Stimulated activated naive CD8-positive, alpha-beta T cell treated with anti-CD3 and anti-CD28 coated beads, Interleukin-15, amount 100 ng/mL, for 72 hours (primary cell): ENCODE measurements around the gene KIF3A.
"Not testable (repeated sequence)": the region's sequence is repeated elsewhere in the genome, so short reads cannot be mapped to it uniquely, and the experiment has no call there.

ENCODE experiments used
- ATAC-seq: fragments of 150-1000 bp; cut with Tn5 transposase; 2 replicates; pipeline ENCODE4 v1.10.0; 2021; ENCODE audit warnings: mild to moderate bottlenecking, moderate library complexity
- DNase-seq, 2 donors: peaks; one replicate each; pipeline ENCODE4 v3.0.0; 2021 to 2022
- H3K27ac Mint-ChIP-seq, 2 donors: one replicate each; pipeline ENCODE4 v1.8.0; 2022; ENCODE audit warnings: mild to moderate bottlenecking in 2 of 2, mixed read lengths in 2 of 2, moderate library complexity in 2 of 2
- H3K27me3 Mint-ChIP-seq: one replicate; pipeline ENCODE4 v1.8.0; 2022; ENCODE audit warnings: mixed read lengths
- H3K4me1 Mint-ChIP-seq: one replicate; pipeline ENCODE4 v1.8.0; 2022; ENCODE audit warnings: mild to moderate bottlenecking, mixed read lengths
- H3K4me3 Mint-ChIP-seq, 2 donors: one replicate each; pipeline ENCODE4 v1.8.0; 2022; ENCODE audit warnings: mild to moderate bottlenecking in 2 of 2, mixed read lengths in 2 of 2, moderate library complexity in 1 of 2
- H3K9me3 Mint-ChIP-seq, 2 donors: one replicate each; pipeline ENCODE4 v1.8.0; 2022; ENCODE audit warnings: mixed read lengths in 2 of 2

The KIF3A gene

DNA sequence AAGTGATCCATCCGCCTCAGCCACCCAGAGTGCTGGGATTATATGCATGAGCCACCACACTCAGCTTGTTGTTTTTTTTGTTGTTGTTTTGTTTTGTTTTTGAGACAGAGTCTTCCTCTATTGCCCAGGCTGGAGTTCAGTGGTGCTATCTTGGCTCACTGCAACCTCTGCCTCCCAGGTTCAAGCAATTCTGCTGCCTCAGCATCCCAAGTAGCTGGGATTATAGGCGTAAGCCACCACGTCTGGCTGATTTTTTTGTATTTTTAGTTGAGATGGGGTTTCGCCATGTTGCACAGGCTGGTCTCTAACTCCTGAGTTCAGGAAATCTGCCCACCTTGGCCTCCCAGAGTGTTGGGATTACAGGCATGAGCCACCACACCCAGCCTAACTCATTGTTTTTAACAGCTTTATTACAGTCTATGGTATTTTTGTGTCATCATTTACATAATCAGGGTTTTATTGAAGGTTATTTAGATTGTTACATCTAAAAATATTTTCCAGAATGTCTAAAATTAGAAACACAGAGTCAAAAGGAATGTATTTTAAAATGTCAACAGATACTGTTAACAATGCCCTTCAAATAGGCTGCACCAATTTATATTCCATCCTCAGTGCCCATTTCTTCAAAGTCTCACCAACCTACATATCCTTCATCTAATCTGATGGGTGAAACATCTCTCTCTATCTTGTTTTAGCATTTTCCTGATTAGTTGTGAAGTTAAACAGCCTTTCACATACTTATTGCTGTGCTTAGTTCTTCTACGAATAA is 18.6 kb downstream of the KIF3A start:
- DNase-seq (no peak), ATAC-seq (no peak)
- Mint-ChIP-seq H3K4me3 (no peak overlapping the region), H3K27me3 (no peaks in the 10 kb centered on the region), H3K27ac (no peak overlapping the region), H3K4me1 (peaks cover 24% of the 10 kb centered on the region), H3K9me3 (no peaks in the 10 kb centered on the region)

DNA sequence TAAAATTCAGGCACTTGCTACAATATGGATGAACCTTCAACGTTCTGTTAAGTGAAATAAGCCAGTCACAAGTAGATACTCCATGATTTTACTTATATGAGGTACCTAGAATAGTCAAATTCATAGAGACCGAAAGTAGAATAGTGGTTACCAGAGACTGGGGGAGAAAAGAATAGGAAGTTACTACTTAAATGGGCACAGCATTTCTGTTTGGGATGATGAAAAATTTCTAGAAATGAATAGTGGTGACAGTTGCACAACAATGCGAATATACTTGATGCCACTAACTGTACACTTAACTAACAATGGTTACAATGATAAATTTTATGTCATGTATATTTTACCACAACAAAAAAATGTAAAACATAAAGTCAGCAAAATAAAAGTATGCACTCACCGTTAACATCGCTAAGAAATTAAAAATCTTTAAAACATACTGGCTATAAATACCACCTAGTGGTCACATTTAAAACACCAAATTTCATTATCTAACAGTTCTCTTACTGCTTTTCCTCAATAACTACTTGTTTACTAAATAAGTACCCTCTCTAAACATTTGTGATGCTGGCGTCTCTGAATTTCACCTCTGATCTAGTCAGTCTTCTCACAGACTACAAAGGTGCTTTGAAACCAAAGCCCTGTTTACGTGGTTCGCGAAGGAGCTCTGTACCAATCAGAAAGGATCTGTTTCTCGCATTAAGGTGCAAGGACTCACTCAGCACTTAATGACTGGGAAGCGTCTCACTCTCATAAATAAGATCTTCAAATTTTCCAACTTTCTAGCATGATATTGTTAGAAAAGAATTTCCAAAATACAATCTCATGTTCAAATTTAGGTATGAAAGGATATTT is 22.7 kb downstream of the KIF3A start:
- peak; percentile 92 for ATAC-seq
- DNase-seq: no peak
- H3K4me3 Mint-ChIP-seq: no peak overlapping the region
- H3K4me1 Mint-ChIP-seq: peaks cover 21% of the 10 kb centered on the region
- H3K27me3 Mint-ChIP-seq: no peaks in the 10 kb centered on the region
- H3K27ac Mint-ChIP-seq: peak overlapping the region in 1 of 2 donors; percentile 12
- no peaks in the 10 kb centered on the region for H3K9me3 Mint-ChIP-seq

GRCh38 chr5:132708645-132709044 is 28.7 kb downstream of the KIF3A start:
- no peak for DNase-seq
- ATAC-seq: no peak
- H3K4me1 Mint-ChIP-seq: peaks cover 19% of the 10 kb centered on the region
- no peak overlapping the region for H3K4me3 Mint-ChIP-seq
- H3K9me3 Mint-ChIP-seq: no peaks in the 10 kb centered on the region
- H3K27me3 Mint-ChIP-seq: no peaks in the 10 kb centered on the region
- peak overlapping the region in 1 of 2 donors; percentile 17 for H3K27ac Mint-ChIP-seq

- Mint-ChIP-seq H3K27ac (peak overlapping the region in 1 of 2 donors; percentile 48), H3K27me3 (no peaks in the 10 kb centered on the region), H3K4me3 (no peak overlapping the region), H3K9me3 (no peaks in the 10 kb centered on the region), H3K4me1 (peaks cover 17% of the 10 kb centered on the region)
- ATAC-seq: no peak
- no peak for DNase-seq
These were observed 32.5 kb downstream of the KIF3A start for GRCh38 chr5:132704875-132705274.

GRCh38 chr5:132695956-132696355 is 41.4 kb downstream of the KIF3A start:
- ATAC-seq (no peak), DNase-seq (no peak)
- Mint-ChIP-seq H3K4me3 (no peak overlapping the region), H3K27ac (peak overlapping the region in 1 of 2 donors; percentile 14), H3K4me1 (peaks cover 7% of the 10 kb centered on the region), H3K27me3 (no peaks in the 10 kb centered on the region), H3K9me3 (no peaks in the 10 kb centered on the region)

- Mint-ChIP-seq H3K4me3 (no peak overlapping the region), H3K4me1 (peaks cover 29% of the 10 kb centered on the region), H3K27me3 (no peaks in the 10 kb centered on the region), H3K9me3 (no peaks in the 10 kb centered on the region), H3K27ac (peak overlapping the region; percentile 72 to 89)
- no peak for DNase-seq
- ATAC-seq: no peak
These were observed 44.7 kb downstream of the KIF3A start for GRCh38 chr5:132692632-132692967.

- peak overlapping the region; percentile 72 to 89 for H3K27ac Mint-ChIP-seq
- H3K9me3 Mint-ChIP-seq, H3K4me3 Mint-ChIP-seq, DNase-seq, H3K27me3 Mint-ChIP-seq: not testable (repeated sequence)
- peak; percentile 24 for ATAC-seq
- peaks cover 30% of the 10 kb centered on the region for H3K4me1 Mint-ChIP-seq
These were observed 45.4 kb downstream of the KIF3A start for GRCh38 chr5:132691755-132692631.

- peaks cover 34% of the 10 kb centered on the region for H3K4me1 Mint-ChIP-seq
- H3K27ac Mint-ChIP-seq: no peak overlapping the region
- no peak for DNase-seq
These were observed 47.2 kb downstream of the KIF3A start for GRCh38 chr5:132690156-132690555.

GRCh38 chr5:132689513-132689912 is 47.8 kb downstream of the KIF3A start:
- H3K4me1 Mint-ChIP-seq: peaks cover 41% of the 10 kb centered on the region
- no peak for ATAC-seq

More at GRCh38 chr5:132690156-132690555, 47.2 kb downstream of the KIF3A start:
- H3K27me3 Mint-ChIP-seq: no peaks in the 10 kb centered on the region
- no peak for ATAC-seq
- no peak overlapping the region for H3K4me3 Mint-ChIP-seq
- H3K9me3 Mint-ChIP-seq: no peaks in the 10 kb centered on the region

GRCh38 chr5:132688536-132689339 is 48.6 kb downstream of the KIF3A start:
- H3K4me3 Mint-ChIP-seq: peak overlapping the region; percentile 29 to 42
- peak; percentile 72 for ATAC-seq
- DNase-seq: no peak

More at GRCh38 chr5:132689513-132689912, 47.8 kb downstream of the KIF3A start:
- H3K9me3 Mint-ChIP-seq: no peaks in the 10 kb centered on the region
- no peaks in the 10 kb centered on the region for H3K27me3 Mint-ChIP-seq
- DNase-seq: no peak
- no peak overlapping the region for H3K27ac Mint-ChIP-seq
- H3K4me3 Mint-ChIP-seq: no peak overlapping the region

DNA sequence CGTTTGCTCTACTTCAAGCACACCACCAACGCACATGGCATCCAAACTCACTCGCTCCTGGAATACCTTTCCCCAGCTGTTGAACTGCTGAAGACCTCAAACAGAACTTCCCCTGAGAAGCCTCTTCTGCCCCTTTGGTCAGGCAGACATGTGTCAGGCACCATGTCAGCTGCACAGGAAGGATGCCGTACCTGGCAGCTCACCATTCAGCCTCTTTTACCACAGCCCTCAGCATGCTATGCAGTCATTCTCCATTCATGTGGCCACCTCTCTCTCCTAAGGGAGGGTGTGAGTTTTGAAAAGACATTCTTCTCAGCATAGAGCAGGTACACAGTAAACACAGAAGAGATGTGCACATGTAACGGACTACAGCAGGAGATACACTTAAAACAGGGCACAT is 49.4 kb downstream of the KIF3A start:
- Mint-ChIP-seq H3K9me3 (no peaks in the 10 kb centered on the region), H3K27me3 (no peaks in the 10 kb centered on the region), H3K4me1 (peaks cover 45% of the 10 kb centered on the region), H3K4me3 (peak overlapping the region; percentile 0 to 38), H3K27ac (peak overlapping the region; percentile 29 to 77)
- peak; percentile 92 for ATAC-seq
- DNase-seq: peak; percentile 45 to 68

More at GRCh38 chr5:132688536-132689339, 48.6 kb downstream of the KIF3A start:
- H3K4me1 Mint-ChIP-seq: peaks cover 45% of the 10 kb centered on the region
- H3K27ac Mint-ChIP-seq: peak overlapping the region; percentile 9 to 87
- no peaks in the 10 kb centered on the region for H3K9me3 Mint-ChIP-seq
- no peaks in the 10 kb centered on the region for H3K27me3 Mint-ChIP-seq

DNA sequence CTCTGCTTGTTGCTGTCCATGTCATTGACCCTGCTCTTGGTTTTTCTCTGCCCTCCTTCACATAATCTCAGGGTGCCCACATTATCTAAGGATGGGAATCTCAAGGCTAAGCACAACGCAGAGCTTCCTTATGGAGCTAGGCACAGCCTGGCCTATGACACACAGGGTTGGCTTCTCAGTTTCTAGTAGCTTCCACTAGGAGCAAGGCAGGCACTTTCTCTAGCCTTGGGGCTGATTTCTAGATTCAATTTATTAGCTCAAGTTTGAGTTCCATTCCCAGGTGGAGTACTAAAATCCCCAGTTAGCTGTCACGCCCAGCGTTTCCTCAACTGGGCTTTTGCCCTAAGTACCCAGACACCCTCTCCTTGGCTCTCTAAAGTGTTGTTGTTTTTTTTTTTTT is 51.2 kb downstream of the KIF3A start:
- Mint-ChIP-seq H3K4me3 (no peak overlapping the region), H3K27me3 (no peaks in the 10 kb centered on the region), H3K9me3 (no peaks in the 10 kb centered on the region), H3K4me1 (peaks cover 38% of the 10 kb centered on the region), H3K27ac (no peak overlapping the region)
- ATAC-seq (no peak), DNase-seq (no peak)

DNA sequence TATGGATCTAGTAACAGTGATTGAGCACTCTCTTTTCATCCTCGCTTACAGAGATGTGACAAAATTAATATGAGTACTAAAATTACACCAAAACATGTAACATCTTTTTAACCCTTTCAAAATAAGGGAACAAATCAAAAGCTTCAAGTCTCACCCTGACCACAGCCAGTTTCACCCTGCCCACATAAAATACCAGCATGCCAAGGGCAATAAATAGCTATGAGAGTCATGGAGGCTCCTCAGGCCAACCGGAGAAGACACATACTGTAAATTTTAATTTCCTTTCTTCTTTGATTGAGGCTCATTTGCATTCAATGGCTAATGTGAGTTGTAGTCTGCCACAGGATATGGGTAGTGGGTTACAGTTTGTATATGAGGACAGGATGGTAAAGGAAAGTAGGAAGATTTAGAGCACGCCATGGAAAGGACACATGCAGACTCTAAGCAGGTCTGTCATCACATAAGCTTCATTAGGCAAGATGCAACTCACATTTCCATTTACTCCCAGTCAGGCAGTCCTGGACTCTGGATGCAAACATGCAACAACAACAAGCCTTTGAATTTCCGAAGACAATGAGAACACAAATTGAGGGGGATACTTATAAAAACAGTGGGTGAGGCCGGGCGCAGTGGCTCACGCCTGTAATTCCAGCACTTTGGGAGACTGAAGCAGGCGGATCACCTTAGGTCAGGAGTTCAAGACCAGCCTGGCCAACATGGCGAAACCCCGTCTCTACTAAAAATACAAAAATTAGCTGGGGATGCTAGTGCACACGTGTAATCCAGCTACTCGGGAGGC is 52.2 kb downstream of the KIF3A start:
- no peaks in the 10 kb centered on the region for H3K9me3 Mint-ChIP-seq
- DNase-seq (peak; percentile 33 to 64), ATAC-seq (peak; percentile 68)
- H3K4me3 Mint-ChIP-seq: peak overlapping the region; percentile 2 to 51
- no peak overlapping the region for H3K27ac Mint-ChIP-seq
- no peaks in the 10 kb centered on the region for H3K27me3 Mint-ChIP-seq
- H3K4me1 Mint-ChIP-seq: peaks cover 38% of the 10 kb centered on the region

GRCh38 chr5:132684491-132684890 is 52.9 kb downstream of the KIF3A start:
- peaks cover 34% of the 10 kb centered on the region for H3K4me1 Mint-ChIP-seq
- DNase-seq (no peak), ATAC-seq (no peak)
- no peak overlapping the region for H3K4me3 Mint-ChIP-seq
- no peaks in the 10 kb centered on the region for H3K27me3 Mint-ChIP-seq
- H3K9me3 Mint-ChIP-seq: no peaks in the 10 kb centered on the region
- no peak overlapping the region for H3K27ac Mint-ChIP-seq
